Natural killer cell (primary cell): Measurements from ENCODE around the gene AADACL4. TPM values are rescaled to one million over a fixed set of nuclear protein-coding genes. Genes with fewer than 3 reads are reported as not detected.

Experiments
- ATAC-seq, 3 donors: fragments of 150-1000 bp in 2 of 3; fragments of 200-7000 bp in 1 of 3; cut with Tn5 transposase; 1 replicate in 1 of 3; 2 replicates in 2 of 3; pipeline ENCODE4 v1.10.0; 2021; ENCODE audit warnings: mild to moderate bottlenecking in 2 of 3, moderate library complexity in 2 of 3
- DNase-seq, 2 donors: peaks; one replicate each; pipeline versions ENCODE4 v3.0.0 to v3.0.0-alpha.2; 2013 to 2021; ENCODE audit warnings: mixed read lengths in 1 of 2
- H3K27ac ChIP-seq: one replicate; pipeline ENCODE4 v1.5.1; 2013; ENCODE audit warnings: mild to moderate bottlenecking, low read length
- H3K27me3 ChIP-seq: one replicate; pipeline ENCODE4 v1.6.1; 2013; ENCODE audit warnings: low read length; ENCODE audit not compliant: control insufficient read depth, insufficient read depth
- H3K36me3 ChIP-seq: one replicate; pipeline ENCODE4 v1.6.1; 2013; ENCODE audit warnings: low read length; ENCODE audit not compliant: control insufficient read depth, insufficient read depth
- H3K4me1 ChIP-seq: one replicate; pipeline ENCODE4 v1.6.1; 2013; ENCODE audit warnings: low read length; ENCODE audit not compliant: control insufficient read depth, insufficient read depth
- H3K4me3 ChIP-seq: one replicate; pipeline ENCODE4 v1.5.1; 2013; ENCODE audit warnings: low read length
- H3K9me3 ChIP-seq: one replicate; pipeline ENCODE4 v1.6.1; 2013; ENCODE audit warnings: low read length; ENCODE audit not compliant: control insufficient read depth, insufficient read depth
- H3K27ac Mint-ChIP-seq, 2 donors: one replicate each; pipeline ENCODE4 v1.8.0; 2022; ENCODE audit warnings: mild to moderate bottlenecking in 2 of 2, mixed read lengths in 2 of 2, moderate library complexity in 1 of 2
- H3K27me3 Mint-ChIP-seq, 2 donors: one replicate each; pipeline ENCODE4 v1.8.0; 2022; ENCODE audit warnings: low read depth in 2 of 2, mixed read lengths in 2 of 2
- H3K36me3 Mint-ChIP-seq: one replicate; pipeline ENCODE4 v1.8.0; 2022; ENCODE audit warnings: mixed read lengths
- H3K4me1 Mint-ChIP-seq, 2 donors: one replicate each; pipeline ENCODE4 v1.8.0; 2022; ENCODE audit warnings: mixed read lengths in 2 of 2
- H3K4me3 Mint-ChIP-seq: one replicate; pipeline ENCODE4 v1.8.0; 2022; ENCODE audit warnings: mild to moderate bottlenecking, moderate library complexity, mixed read lengths
- H3K9me3 Mint-ChIP-seq, 2 donors: one replicate each; pipeline ENCODE4 v1.8.0; 2022; ENCODE audit warnings: mixed read lengths in 2 of 2
- CTCF ChIP-seq: fragments of 200-600 bp; IDR thresholded peaks from one replicate; pipeline ENCODE4 v1.8.0; 2022; ENCODE audit warnings: antibody characterized with exemption
- WGBS: methylation state at CpG from one replicate; pipeline ENCODE4 v1.1.7; 2013; ENCODE audit warnings: missing lambda C conversion rate; ENCODE audit not compliant: insufficient coverage; 5-methylcytosine and 5-hydroxymethylcytosine counted together
- intact Hi-C: fragments of 100-400 bp; cut with micrococcal nuclease; formaldehyde crosslinking; loops from one replicate; pipeline ENCODE4 v1.14.2; 2022
- total RNA-seq, 4 donors: library from RNA; stranded (reverse); fragments of 120-200 nt in 1 of 4; gene quantifications; one replicate each; pipeline versions ENCODE4 v1.2.3 to v1.2.4, GENCODE V29; 2013 to 2022

The AADACL4 gene
- total RNA-seq, 3 donors from 2014 or later (not counting 1 experiment from before 2014, with no cell fraction given) = not detected

GRCh38 chr1:12618661-12618964 is 25.3 kb upstream of the AADACL4 start:
- DNase-seq (no peak), ATAC-seq (no peak)
- H3K4me3 Mint-ChIP-seq = peak overlapping the region; percentile 100
- H3K36me3 ChIP-seq = no peaks in the 10 kb centered on the region
- H3K27me3 ChIP-seq = no peaks in the 10 kb centered on the region
- no peaks in the 10 kb centered on the region for H3K36me3 Mint-ChIP-seq
- H3K27me3 Mint-ChIP-seq = no peaks in the 10 kb centered on the region
- TF ChIP-seq CTCF = no peak
- H3K27ac ChIP-seq = peak overlapping the region; percentile 68
- peaks cover 70% of the 10 kb centered on the region for H3K4me1 ChIP-seq
- H3K9me3 ChIP-seq = no peaks in the 10 kb centered on the region
- intact Hi-C loops = loop anchor here (1.0 to 2.0 kb wide), 3 partner anchors 17 to 180 kb away; no protein-coding TSS in a partner anchor
- peak overlapping the region; percentile 96 to 97 for H3K27ac Mint-ChIP-seq
- H3K9me3 Mint-ChIP-seq = no peaks in the 10 kb centered on the region
- 2% methylated on average over 6 of the region's 6 CpGs for WGBS
- peak overlapping the region; percentile 58 for H3K4me3 ChIP-seq
- H3K4me1 Mint-ChIP-seq = peaks cover 56 to 69% of the 10 kb centered on the region in 2 donors

GRCh38 chr1:12618965-12619791 is 24.7 kb upstream of the AADACL4 start:
- Histone ChIP-seq H3K27ac (peak overlapping the region; percentile 68), H3K4me1 (peaks cover 66% of the 10 kb centered on the region), H3K27me3 (no peaks in the 10 kb centered on the region), H3K9me3 (no peaks in the 10 kb centered on the region), H3K36me3 (no peaks in the 10 kb centered on the region), H3K4me3 (peak overlapping the region; percentile 58)
- Mint-ChIP-seq H3K27me3 (no peaks in the 10 kb centered on the region), H3K36me3 (no peaks in the 10 kb centered on the region), H3K4me1 (peaks cover 53 to 65% of the 10 kb centered on the region in 2 donors), H3K27ac (peak overlapping the region; percentile 96 to 97), H3K9me3 (no peaks in the 10 kb centered on the region), H3K4me3 (peak overlapping the region; percentile 100)
- DNase-seq (peak; percentile 61 to 77), ATAC-seq (peak; percentile 17 to 44 (median 29))
- no peak for TF ChIP-seq CTCF
- 3% methylated on average over 28 of the region's 30 CpGs for WGBS
- intact Hi-C loops = loop anchor here (1.0 to 2.0 kb wide), 4 partner anchors 15 to 181 kb away; no protein-coding TSS in a partner anchor

- Histone ChIP-seq H3K9me3 (no peaks in the 10 kb centered on the region), H3K4me1 (peaks cover 58% of the 10 kb centered on the region), H3K36me3 (no peaks in the 10 kb centered on the region), H3K27ac (no peak overlapping the region), H3K4me3 (peak overlapping the region; percentile 58), H3K27me3 (no peaks in the 10 kb centered on the region)
- intact Hi-C loops = loop anchor here (1.0 to 2.0 kb wide), 4 partner anchors 16 to 306 kb away; no protein-coding TSS in a partner anchor
- H3K36me3 Mint-ChIP-seq = no peaks in the 10 kb centered on the region
- H3K4me1 Mint-ChIP-seq = peaks cover 46 to 58% of the 10 kb centered on the region in 2 donors
- H3K27ac Mint-ChIP-seq = peak overlapping the region; percentile 96 to 97
- peak; percentile 54 to 75 (median 59) for ATAC-seq
- 10% methylated on average over 22 of the region's 23 CpGs for WGBS
- peak; percentile 76 to 89 for DNase-seq
- H3K4me3 Mint-ChIP-seq = peak overlapping the region; percentile 100
- TF ChIP-seq CTCF = peak; percentile 95
- H3K27me3 Mint-ChIP-seq = no peaks in the 10 kb centered on the region
- H3K9me3 Mint-ChIP-seq = no peaks in the 10 kb centered on the region
Observed at GRCh38 chr1:12619792-12620487, 23.9 kb upstream of the AADACL4 start.
